GM19240 (cell line): ENCODE measurements around the gene LRRC37A2.
"Not testable (repeated sequence)": the region's sequence is repeated elsewhere in the genome, so short reads cannot be mapped to it uniquely, and the experiment has no call there.

Experiments
- DNase-seq: peaks from one replicate; pipeline ENCODE4 v3.0.0; 2011; ENCODE audit warnings: low spot score; ENCODE audit not compliant: insufficient read length

LRRC37A2 gene

GRCh38 chr17:46512168-46512567 is at the start of gene LRRC37A2:
TSS of gene LRRC37A2 (plus strand) at chr17:46512468. CDS start at chr17:46512713, 245 bp downstream.
- not testable (repeated sequence) for DNase-seq

- DNase-seq = not testable (repeated sequence)
Observed at GRCh38 chr17:46467618-46468017, 44.6 kb upstream of the LRRC37A2 start.

- DNase-seq = not testable (repeated sequence)
Observed at GRCh38 chr17:46474489-46474888, 37.8 kb upstream of the LRRC37A2 start.

- not testable (repeated sequence) for DNase-seq
Observed at GRCh38 chr17:46475583-46475982, 36.7 kb upstream of the LRRC37A2 start.

GRCh38 chr17:46478823-46479222 is 33.4 kb upstream of the LRRC37A2 start:
- DNase-seq = not testable (repeated sequence)

- DNase-seq = not testable (repeated sequence)
Observed at GRCh38 chr17:46481310-46481709, 31.0 kb upstream of the LRRC37A2 start.

GRCh38 chr17:46492021-46492420 is 20.2 kb upstream of the LRRC37A2 start:
- not testable (repeated sequence) for DNase-seq

GRCh38 chr17:46499437-46500139 is 12.7 kb upstream of the LRRC37A2 start:
- not testable (repeated sequence) for DNase-seq

GRCh38 chr17:46505896-46506295 is 6.4 kb upstream of the LRRC37A2 start:
- DNase-seq = not testable (repeated sequence)

GRCh38 chr17:46534716-46535115 is 22.4 kb downstream of the LRRC37A2 start:
- DNase-seq = not testable (repeated sequence)

GRCh38 chr17:46548607-46549006 is 36.3 kb downstream of the LRRC37A2 start:
- not testable (repeated sequence) for DNase-seq

- not testable (repeated sequence) for DNase-seq
Observed at GRCh38 chr17:46559155-46559554, 46.9 kb downstream of the LRRC37A2 start.

- not testable (repeated sequence) for DNase-seq
Observed at GRCh38 chr17:46560048-46560447, 47.8 kb downstream of the LRRC37A2 start.

- DNase-seq = not testable (repeated sequence)
Observed at GRCh38 chr17:46566284-46566683, 54.0 kb downstream of the LRRC37A2 start.

GRCh38 chr17:46566980-46567379 is 54.7 kb downstream of the LRRC37A2 start:
- not testable (repeated sequence) for DNase-seq

GRCh38 chr17:46571796-46572195 is 59.5 kb downstream of the LRRC37A2 start:
- DNase-seq = not testable (repeated sequence)

- DNase-seq = not testable (repeated sequence)
Observed at GRCh38 chr17:46579083-46580075, 67.1 kb downstream of the LRRC37A2 start, which contains the start of gene ARL17A. TSS of gene ARL17A (minus strand) at chr17:46579691. CDS start at chr17:46576322, 3,369 bp downstream.

GRCh38 chr17:46580082-46580481 is 67.8 kb downstream of the LRRC37A2 start:
- DNase-seq = not testable (repeated sequence)

GRCh38 chr17:46585444-46585843 is 73.2 kb downstream of the LRRC37A2 start:
- not testable (repeated sequence) for DNase-seq

GRCh38 chr17:46590157-46591146 is 78.2 kb downstream of the LRRC37A2 start, which contains the start of gene NSF:
TSS of gene NSF (plus strand) at chr17:46590669. CDS start at chr17:46590776, 107 bp downstream.
- not testable (repeated sequence) for DNase-seq
